Fibroblast of gingiva (primary cell): ENCODE measurements around the gene LRRC8E.
"Not testable (repeated sequence)": the region's sequence is repeated elsewhere in the genome, so short reads cannot be mapped to it uniquely, and the experiment has no call there.

ENCODE experiments used
- DNase-seq: peaks from one replicate; pipeline ENCODE4 v3.0.0-alpha.2; 2011; ENCODE audit warnings: low read depth

LRRC8E gene

DNA sequence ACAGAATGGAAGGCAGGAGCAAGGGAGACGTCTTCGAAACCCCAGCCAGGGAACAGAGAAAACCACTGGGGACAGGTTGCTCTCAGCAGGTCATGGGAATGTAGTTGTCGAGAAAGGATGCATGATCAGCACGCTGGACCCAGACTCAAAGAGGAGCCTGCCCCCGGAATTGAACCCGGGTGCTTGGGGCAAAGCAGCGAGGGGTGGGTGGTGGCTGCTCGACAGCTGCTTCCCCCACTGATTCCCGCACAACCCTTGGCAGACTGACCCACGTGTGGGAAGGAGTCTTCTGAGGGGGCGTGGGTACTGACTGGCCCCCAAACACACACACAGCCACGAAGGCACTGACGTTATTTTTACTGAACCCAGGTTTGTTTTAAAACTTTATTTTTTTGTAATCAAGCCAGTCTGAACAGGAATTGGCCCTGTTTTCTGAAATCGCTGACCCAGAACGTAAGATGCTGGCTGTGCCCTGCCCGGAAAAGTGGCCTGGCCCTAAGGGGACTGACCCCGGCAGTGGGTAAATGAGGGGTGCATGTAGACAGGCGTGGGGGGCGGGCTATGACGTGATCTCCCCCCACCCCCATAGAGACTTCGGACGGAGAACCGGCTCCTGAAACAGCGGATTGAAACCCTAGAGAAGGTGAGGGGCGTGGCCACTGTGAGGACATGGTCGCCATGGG is 32.7 kb upstream of the LRRC8E start:
- DNase-seq: no peak

DNA sequence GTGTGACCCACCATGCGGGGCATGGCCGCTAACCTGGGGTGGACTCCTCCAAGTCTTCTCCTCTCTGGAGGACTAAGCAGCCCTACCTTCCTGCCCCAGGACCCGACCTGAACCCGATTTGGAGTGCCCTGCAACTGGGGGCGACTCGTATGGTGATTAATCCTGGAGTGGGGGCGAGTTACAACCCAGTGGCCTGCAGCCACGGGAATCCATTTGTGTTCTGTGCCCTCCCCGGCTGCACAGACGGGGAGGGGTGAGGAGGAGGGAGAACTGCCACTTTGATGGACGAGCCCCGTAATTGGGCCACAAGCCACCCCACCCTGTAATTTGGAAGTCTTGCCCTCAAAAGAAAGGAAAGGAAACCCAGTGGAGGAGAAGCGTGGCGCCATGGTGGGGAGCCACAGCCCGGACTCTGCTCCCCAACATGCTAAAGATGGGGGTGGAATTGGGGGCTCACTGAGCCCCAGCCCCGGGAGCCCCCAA is 32.2 kb upstream of the LRRC8E start:
- DNase-seq: no peak

DNA sequence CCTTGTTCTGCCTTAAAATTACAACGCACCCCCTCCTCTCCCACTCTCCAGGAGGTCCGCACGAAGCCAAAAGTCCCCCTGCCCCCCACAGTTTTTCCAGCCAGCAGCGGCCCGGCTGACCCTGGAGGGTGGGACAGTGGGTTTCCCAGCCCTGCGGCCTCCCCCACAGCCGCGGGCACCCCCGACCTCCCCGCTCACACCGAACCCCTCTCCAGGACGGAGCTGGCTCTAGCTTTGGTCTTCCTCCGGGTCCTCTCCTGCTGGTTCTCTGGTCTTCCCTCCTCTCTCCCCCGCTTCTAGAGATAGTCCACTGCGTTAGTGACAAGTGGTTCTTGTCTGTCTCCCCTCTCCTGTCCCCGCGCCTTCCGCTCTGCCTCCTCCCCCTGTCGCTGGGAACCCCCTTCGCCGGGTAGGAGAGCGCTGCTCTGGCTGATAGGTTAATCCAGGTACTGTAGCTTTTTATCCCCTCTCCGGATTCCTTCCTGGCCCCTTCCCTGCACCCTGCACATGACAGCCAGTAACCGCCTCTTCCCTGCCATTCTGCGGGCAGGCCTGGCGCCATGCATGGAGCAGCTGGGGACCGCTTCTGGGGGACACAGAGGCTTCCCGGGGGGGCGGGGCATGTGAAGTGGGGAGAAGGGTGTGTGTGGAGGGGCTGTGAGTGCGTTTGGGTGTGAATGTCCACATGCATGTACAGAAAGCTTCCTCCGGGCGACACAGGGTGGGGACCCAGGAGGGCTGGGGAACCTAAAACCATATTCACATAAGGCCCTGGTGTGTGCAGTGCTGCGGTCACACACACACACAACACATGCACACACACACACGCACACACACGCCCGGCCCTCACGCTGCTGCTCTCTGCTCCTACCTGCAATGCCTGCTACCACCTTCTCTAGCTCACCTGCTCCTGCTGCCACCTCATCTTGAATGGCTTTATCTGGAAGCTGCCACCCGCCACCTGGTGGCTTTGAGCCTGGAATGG is 31.3 kb upstream of the LRRC8E start:
- no peak for DNase-seq

DNA sequence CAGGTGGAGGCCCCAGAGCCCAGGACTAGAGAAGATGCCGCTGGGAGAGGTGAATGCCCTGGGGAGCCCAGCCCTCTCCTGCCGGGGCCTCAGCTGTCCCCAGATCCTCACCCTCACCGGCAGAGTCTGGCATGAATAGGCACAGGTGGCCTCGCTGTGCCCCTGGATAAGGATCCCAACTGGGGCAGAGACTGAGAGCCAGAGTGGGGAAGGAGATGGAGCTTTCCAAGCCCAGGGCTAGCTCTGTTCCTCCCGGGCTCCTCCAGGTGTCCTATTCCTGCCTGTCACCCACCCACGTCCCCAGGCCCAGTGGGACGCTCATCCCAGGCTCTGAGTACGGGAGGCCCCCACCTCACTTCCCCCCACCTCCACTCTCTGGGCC is 30.6 kb upstream of the LRRC8E start:
- no peak for DNase-seq

DNA sequence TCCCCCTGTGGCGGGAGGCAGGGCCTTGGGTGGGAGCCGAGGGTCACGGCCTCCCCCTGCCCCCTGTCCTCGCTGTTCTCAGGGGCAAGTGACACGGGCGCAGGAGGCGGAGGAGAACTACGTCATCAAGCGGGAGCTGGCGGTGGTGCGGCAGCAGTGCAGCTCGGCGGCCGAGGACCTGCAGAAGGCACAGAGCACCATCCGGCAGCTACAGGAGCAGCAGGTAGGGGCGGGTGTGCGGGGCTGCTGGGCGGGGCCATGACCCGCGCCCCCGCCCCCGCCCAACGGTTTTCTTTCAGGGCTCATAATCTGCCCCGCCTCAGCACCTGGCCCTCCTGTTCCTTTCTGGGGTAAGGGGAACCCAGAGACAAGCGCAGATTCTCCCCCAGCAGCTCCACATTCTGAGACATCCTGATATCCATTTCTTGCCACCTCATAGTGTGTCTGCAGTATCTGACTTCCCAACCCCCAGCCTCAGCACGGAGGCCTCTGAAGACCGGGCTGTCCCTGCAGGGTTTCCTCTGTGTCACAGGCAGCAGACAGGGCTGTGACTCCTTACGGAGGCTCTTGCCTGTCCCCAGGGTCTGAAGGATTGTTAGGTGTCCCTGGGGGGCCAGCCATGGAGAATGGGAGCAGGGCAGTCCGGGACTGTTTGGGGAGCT is 30.1 kb upstream of the LRRC8E start:
- DNase-seq: no peak

DNA sequence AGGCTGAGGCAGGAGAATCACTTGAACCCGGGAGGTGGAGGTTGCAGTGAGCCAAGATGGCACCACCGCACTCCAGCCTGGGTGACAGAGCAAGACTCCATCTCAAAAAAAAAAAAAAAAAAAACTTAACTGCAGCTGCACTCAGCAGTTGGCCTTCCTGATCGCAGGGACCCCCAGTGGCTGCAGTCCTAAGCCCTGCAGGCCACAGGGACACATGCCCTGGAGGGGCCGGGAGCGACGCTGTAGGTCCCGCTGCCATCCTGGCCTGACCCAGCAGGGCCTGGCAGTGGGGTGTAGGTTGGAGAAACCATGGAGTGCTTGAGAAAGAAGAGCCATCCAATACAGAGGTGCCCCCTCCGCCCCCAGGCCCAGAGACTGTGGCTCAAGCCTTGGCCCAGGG is 29.2 kb upstream of the LRRC8E start:
- not testable (repeated sequence) for DNase-seq

DNA sequence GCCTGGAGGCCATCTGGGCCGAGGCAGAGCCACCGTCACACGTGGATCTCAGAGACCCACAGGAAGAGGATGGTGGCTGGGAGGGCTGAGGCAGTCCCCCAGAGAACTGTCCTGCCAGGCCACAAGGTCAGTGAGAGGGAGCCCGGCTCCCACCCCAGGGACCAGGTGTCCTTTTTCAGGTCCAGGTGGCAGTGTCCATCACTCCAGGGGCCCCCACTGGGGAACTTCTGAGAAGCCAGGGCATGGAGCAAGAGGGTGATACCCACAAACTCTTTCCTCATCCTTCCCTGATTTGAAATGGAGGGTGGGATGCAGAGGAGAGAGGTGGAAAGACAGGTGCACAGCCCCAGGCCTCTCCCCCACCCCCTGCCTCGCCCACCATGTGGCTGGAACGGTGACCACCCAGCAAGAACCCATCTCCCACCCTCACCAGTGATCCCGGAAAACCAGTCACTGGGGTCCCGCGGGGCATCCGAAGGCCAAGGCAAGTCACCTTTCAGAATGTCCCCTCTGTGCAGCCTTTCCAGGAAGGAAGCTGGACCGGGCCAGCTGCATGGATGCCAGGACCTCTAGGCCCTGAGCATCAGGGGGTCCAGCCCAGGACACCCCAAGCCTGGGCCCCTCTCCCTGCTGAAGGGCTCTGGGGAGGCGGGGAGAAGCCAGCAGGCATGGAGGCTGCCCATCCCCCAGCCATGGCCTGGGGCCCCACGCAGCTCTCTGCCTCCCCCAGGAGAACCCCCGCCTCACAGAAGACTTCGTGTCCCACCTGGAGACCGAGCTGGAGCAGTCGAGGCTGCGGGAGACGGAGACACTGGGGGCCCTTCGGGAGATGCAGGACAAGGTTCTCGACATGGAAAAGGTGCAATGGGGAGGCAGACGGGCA is 28.2 kb upstream of the LRRC8E start:
- DNase-seq: no peak

DNA sequence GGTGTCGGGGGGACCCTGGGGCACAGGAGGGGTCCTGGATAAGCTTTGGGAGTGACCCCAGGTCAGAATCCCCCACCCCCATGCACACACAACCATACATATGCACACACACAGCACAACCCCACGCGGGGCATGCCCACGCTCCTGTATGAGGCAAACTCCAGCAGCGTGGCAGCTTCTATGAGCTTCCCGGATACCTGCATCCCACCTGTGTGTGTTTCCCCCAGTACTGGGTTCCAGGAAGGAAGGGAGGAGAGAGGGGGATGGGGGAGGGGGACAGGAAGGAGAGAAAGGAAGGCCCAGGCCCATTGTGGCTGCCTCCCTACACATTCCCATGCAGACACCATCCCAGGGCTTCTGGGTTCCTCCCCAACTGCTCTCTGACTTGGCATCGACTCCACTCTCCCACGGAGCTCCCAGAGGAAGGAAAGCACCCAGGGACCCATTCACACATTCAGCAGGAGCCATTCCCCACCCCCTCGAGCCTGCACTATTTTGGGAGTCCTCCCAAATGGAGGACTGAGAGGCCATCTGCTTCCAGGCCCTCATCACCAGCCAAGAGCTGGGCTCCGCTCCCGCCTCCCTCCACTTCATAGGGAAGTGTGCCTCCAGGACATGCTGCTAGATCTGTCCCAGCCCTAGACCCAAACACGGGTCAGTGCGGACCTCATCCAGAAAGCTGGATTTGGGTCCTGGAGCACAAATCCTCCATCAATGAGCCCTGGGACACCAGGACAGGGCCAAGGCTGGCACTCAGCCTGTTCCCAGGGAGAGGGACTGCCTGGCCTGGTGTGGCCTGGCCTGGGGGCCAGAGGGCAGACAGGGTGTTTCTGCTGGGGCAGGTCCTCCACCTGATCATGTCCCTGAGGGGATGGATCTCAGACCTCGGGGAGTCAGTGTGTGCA is 27.3 kb upstream of the LRRC8E start:
- DNase-seq: no peak

DNA sequence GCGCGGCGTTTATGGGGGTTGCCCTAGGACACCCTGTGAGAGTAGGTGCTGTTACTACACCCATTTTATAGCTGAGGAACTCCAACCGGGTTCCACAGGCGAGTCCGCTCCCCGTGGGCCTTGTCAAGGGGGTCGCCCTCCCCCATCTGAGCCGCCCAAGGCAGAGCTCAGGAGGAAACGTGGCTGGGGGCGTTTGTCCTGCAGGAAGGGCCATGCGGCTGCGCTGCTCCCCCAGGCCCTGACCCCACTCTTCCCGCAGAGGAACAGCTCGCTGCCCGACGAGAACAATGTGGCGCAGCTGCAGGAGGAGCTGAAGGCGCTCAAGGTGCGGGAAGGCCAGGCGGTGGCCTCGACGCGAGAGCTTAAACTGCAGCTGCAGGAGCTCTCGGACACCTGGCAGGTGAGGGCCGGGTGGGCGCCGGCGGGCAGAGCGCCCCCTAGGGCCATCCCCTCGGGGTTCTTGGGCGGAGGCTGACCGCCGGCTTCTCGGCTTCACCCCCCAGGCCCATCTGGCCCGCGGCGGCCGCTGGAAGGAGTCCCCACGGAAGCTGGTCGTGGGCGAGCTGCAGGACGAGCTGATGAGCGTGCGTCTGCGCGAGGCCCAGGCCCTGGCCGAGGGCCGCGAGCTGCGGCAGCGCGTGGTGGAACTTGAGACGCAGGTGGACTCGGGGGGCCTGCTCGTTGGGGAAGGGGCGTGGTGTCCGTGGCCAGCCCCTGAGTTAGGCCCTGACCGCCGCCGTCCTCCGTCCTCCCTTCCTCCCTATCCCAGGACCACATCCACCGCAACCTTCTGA is 26.5 kb upstream of the LRRC8E start:
- no peak for DNase-seq

DNA sequence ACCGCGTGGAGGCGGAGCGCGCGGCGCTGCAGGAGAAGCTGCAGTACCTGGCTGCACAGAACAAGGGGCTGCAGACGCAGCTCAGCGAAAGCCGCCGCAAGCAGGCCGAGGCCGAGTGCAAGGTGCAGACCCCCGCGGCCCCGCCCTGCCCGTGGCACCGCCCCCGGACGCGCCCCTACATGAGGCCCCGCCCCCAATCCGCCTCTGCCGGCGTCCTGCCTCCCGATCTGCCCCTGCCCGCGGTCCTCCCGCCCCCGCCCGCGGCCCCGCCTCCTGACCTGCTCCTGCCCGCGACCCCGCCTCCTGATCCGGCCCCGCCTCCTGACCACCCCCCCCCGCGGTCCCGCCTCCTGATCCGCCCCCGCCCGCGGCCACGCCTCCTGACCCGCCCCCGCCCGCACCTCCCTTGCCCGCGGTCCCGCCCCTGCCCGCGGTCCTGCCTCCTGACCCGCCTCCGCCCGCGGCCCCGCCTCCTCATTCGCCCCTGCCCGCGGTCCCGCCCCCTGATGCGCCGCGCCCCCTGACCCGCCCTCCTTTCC is 25.8 kb upstream of the LRRC8E start:
- no peak for DNase-seq

DNA sequence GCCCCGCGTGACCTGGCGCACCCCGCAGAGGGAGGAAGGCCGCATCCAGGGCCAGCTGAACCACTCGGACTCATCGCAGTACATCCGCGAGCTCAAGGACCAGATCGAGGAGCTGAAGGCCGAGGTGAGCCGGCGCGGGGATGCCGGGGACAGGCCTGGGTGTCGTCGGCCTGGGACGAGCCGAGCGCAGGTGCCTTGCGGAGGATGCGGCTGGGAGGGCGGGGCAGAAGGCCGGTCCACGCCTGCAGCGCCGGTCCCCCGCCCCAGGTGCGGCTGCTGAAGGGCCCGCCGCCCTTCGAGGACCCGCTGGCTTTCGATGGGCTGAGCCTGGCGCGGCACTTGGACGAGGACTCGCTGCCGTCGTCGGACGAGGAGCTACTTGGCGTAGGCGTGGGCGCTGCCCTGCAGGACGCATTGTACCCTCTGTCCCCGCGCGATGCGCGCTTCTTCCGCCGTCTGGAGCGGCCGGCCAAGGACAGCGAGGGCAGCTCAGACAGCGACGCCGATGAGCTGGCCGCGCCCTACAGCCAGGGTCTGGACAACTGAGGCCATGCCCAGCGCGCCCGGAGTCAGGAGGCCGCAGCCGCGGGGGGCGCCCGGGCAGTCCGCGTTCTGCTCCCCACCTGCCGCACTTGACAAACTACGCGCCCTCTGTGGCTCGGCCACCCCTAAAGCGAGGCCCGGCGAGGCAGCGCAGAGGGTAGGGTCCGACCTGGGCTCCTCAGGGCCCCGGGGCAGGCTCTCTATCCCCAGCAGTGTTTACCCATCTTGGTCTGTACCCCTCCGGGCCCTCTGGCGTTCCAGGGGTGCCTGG is 24.9 kb upstream of the LRRC8E start:
- DNase-seq: no peak

DNA sequence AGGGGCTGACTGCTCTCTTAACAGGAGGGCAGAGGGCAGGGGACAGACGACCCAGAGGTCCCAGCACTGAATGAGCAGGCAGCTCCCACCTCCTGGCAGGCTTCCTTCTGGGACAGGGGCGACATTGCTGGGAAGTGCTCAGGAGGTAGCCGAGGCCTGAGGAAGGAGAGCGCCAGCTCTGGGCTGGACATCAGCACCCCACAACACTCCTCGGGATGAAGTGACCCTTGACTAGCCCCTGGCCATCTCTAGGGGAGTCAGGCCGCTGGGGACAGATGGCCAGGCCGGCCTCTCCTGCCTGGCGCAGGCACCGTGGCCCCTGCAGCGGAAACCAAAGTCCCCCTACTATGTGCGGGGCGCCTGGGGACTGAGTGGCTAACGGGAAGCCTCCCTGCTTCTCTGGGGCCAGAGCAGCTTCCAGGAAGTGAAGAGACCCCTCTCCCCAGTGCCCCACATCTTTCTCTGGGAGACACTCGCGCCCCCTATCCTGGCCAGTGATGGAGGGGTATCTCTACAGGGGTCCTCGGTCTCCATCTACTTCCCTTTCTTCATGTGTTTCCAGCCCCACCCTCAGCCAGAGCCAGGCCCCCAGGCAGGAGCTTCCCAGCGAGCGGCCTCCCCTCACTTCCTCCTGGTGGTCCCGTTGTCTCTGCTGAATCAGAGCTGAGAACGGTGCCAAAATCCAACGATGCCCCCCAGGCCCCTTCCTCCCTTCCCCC is 24.2 kb upstream of the LRRC8E start:
- DNase-seq: no peak

DNA sequence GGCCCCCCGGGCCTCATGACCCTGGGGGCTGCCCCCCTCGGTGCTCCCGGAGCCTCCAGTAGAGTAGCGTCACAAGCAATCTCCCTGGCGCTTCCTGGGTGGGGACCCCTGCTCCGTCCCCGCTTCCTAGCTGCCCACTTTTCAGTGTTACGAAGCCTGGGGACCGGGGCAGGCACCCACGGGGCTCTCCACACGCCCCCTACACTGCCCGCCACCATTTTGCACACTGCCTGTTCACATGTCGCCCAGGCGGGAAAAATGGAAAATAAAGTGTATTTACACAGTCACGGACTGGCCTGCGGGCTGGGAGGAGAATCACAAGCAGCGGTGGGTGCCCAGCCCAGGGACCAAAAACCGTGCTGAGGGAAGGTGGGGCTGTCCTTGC is 23.6 kb upstream of the LRRC8E start:
- no peak for DNase-seq

DNA sequence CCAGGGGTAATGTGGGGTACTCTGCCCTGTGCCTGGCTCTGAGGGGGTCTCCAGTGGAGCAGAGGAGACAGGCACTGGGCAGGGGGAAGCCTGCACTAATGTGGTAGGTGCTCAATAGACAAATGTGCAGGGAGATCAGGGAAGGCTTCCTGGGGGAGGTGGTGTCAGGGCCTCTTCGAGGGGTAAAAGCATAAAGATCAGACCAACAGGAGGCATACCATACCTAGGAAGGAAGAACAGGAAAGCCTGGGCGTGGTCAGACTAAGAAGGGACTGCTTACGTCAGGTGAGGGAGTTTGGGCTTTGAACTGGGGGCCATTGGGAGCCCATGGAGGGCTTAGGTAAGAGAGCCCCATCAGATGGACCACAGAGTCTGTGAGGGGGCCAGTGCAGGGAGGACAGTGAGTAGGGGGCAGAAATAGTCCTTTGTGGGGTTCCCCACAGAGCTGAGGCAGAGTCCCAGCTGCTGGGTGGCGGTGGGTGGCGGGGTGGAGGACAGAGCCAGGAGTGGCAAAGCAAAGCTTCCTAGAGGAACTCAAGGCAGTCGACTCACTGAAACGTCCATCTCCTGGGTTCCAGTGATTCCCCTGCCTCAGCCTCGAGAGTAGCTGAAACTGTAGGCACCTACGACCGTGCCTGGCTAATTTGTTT is 22.9 kb upstream of the LRRC8E start:
- DNase-seq: no peak

DNA sequence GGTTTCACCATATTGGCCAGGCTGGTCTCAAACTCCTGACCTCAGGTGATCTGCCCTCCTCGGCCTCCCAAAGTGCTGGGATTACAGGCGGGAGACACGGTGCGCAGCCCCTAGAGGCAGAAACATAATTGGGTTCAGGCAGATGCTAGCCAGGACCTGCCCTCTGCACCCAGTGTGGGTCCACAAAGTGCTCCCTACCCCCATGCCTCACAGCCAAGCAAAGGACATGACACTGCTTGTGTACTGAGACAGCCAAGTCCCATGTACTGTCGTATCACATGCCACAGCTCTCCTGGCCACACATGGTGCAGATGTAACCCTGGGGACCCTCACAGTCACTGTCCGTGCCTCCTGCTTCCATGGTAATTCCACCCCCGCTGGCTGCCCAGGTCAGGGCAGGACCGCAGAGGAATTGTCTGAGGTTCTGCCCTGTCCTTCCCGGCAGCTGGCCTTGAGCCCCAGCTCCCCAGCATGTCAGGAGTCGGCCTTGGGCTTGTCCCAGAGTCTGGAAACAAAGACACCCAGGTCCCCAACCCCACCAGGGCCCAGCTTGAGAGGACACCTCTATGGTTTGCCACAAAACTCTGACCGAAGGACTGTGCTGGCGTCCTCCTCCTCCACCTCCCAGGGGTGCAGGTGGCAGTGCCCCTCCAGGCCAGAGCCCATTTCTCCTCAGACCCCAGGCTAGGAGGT is 21.8 kb upstream of the LRRC8E start:
- no peak for DNase-seq

DNA sequence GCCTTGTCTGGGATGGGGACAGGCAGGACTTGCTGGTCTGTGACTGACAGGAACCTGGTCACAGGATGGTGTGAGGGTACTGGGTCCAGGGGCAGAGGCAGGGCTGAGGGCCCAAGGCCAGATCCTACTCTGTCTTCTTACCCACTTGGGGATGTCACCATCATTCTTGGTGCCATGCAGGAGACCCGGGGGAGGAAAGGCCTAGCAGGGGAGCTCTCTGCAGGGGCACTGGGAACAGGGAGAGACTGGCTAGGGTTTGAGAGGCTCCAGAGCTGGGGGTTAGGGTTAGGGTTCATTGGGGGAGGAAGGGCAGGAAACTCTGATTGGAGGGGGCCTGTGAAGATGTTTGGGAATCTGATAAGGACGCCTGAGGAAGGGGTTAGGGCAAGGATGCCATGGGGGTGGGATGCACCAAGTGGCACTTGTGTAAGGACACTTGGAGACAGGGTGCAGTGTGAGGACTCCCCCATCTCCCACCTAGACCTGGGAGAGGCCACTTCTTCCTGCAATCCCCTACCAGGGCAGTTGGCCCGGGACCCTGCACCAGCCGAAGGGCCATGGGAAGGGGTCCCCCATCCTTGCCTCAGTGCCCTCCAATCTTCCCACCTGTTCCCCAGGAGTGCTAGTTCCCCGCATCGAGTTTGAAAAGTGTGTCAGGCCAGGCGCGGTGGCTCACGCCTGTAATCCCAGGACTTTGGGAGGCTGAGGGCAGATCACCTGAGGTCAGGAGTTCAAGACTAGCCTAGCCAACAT is 21.0 kb upstream of the LRRC8E start:
- DNase-seq: no peak
